OCI-LY3 (cell line): Measurements from ENCODE around the gene ANKRD22.

Source experiments
- CTCF ChIP-seq: fragments of 200-600, 300-600 bp; sonication (generic); IDR thresholded peaks from 2 replicates; pipeline ENCODE4 v1.5.1; 2014; ENCODE audit warnings: antibody characterized with exemption, low read length, low read depth
- EZH2phosphoT487 ChIP-seq: fragments of 200-600 bp; shearing (Covaris generic); IDR thresholded peaks from 2 replicates; pipeline ENCODE4 v1.6.1; 2018; ENCODE audit warnings: antibody characterized with exemption, mixed run types, low read depth

- TF ChIP-seq CTCF = no peak
- TF ChIP-seq EZH2phosphoT487 = no peak
Measured at GRCh38 chr10:88833156-88833555, 18.5 kb downstream of the ANKRD22 start.
